B cell (primary cell): ENCODE data around the gene ELL3. TPM values are rescaled to one million over a fixed set of nuclear protein-coding genes. Genes with fewer than 3 reads are reported as not detected.
"Not testable (repeated sequence)": the region's sequence is repeated elsewhere in the genome, so short reads cannot be mapped to it uniquely, and the experiment has no call there.

Source experiments
- ATAC-seq: fragments of 200-7000 bp; cut with Tn5 transposase; one replicate; pipeline ENCODE4 v1.10.0; 2021; ENCODE audit warnings: low read depth, mild to moderate bottlenecking, moderate number of reproducible peaks, moderate library complexity
- CTCF ChIA-PET: fragments of 350-600 bp; sonication (Branson Sonifier 250); formaldehyde crosslinking; loops from one replicate; lab custom pipeline; 2021; ENCODE audit warnings: antibody characterized with exemption, inconsistent platforms; lab: Charles Lee
- POLR2A ChIA-PET: fragments of 350-600 bp; sonication (Branson Sonifier 250); formaldehyde crosslinking; loops from one replicate; lab custom pipeline; 2021; ENCODE audit warnings: antibody characterized with exemption; lab: Charles Lee
- DNase-seq: peaks from one replicate; pipeline ENCODE4 v3.0.0; 2013
- H2AFZ ChIP-seq: 2 replicates; pipeline ENCODE4 v1.6.1; 2012; ENCODE audit warnings: mild to moderate bottlenecking, low read depth, low read length; ENCODE audit not compliant: insufficient read depth, poor library complexity, severe bottlenecking
- H3K27ac ChIP-seq, 2 donors: 1 replicate in 1 of 2; 2 replicates in 1 of 2; pipeline ENCODE4 v1.5.1; 2012 to 2013; ENCODE audit warnings: low read length in 2 of 2, mild to moderate bottlenecking in 2 of 2, moderate library complexity in 1 of 2
- H3K27me3 ChIP-seq, 4 experiments: fragments of 200-600 bp in 1 of 4; sonication (generic) in 1 of 4; replicated peaks in 1 of 4; 1 replicate in 2 of 4; 2 replicates in 2 of 4; pipeline versions ENCODE4 v1.6.1 to v1.7.0; 2013 to 2016; ENCODE audit warnings: low read length in 3 of 4, mild to moderate bottlenecking in 2 of 4, mixed read lengths in 1 of 4, moderate library complexity in 1 of 4; ENCODE audit not compliant: insufficient read depth in 4 of 4, control insufficient read depth in 3 of 4; ENCODE audit errors: control extremely low read depth in 1 of 4
- H3K36me3 ChIP-seq, 2 experiments: replicated peaks in 1 of 2; 1 replicate in 1 of 2; 2 replicates in 1 of 2; pipeline versions ENCODE4 v1.6.1 to v1.7.1; 2013; ENCODE audit warnings: low read length in 1 of 2; ENCODE audit not compliant: insufficient read depth in 2 of 2, control insufficient read depth in 1 of 2; ENCODE audit errors: control extremely low read depth in 1 of 2, extremely low read depth in 1 of 2
- H3K4me1 ChIP-seq, 2 donors: fragments of 200-600 bp in 1 of 2; sonication (generic) in 1 of 2; 1 replicate in 1 of 2; 2 replicates in 1 of 2; pipeline versions ENCODE4 v1.5.1 to v1.6.1; 2013 to 2017; ENCODE audit warnings: low read length in 2 of 2; ENCODE audit not compliant: control insufficient read depth in 2 of 2, insufficient read depth in 2 of 2
- H3K4me2 ChIP-seq: replicated peaks from 2 replicates; pipeline ENCODE3; 2012; ENCODE audit warnings: mild to moderate bottlenecking, low read depth, low read length; ENCODE audit not compliant: poor library complexity, severe bottlenecking
- H3K4me3 ChIP-seq, 5 experiments: fragments of 200-600 bp in 1 of 5; sonication (generic) in 1 of 5; 1 replicate in 3 of 5; 2 replicates in 2 of 5; pipeline versions ENCODE4 v1.5.1 to v1.7.0; 2011 to 2016; ENCODE audit warnings: low read length in 4 of 5, mild to moderate bottlenecking in 4 of 5, low read depth in 2 of 5, control low read depth in 1 of 5, moderate library complexity in 1 of 5; ENCODE audit not compliant: insufficient read depth in 1 of 5; ENCODE audit errors: control extremely low read depth in 1 of 5, extremely low read depth in 1 of 5
- H3K79me2 ChIP-seq: fragments of 200-600 bp; sonication (generic); one replicate; pipeline ENCODE4 v1.6.0; 2016; ENCODE audit warnings: low read length; ENCODE audit not compliant: control insufficient read depth, insufficient read depth
- H3K9ac ChIP-seq: fragments of 200-600 bp; sonication (generic); 2 replicates; pipeline ENCODE4 v1.6.1; 2017; ENCODE audit warnings: mild to moderate bottlenecking, low read length, moderate library complexity
- H3K9me3 ChIP-seq, 3 donors: one replicate each; pipeline versions ENCODE4 v1.6.1 to v1.7.1; 2013; ENCODE audit warnings: low read length in 2 of 3; ENCODE audit not compliant: control insufficient read depth in 2 of 3, insufficient read depth in 1 of 3; ENCODE audit errors: control extremely low read depth in 1 of 3
- H4K20me1 ChIP-seq: 2 replicates; pipeline ENCODE4 v1.6.0; 2012; ENCODE audit warnings: mild to moderate bottlenecking, low read length; ENCODE audit not compliant: insufficient read depth, control insufficient read depth, poor library complexity, severe bottlenecking
- H3K27ac Mint-ChIP-seq: one replicate; pipeline ENCODE4 v1.8.0; 2021; ENCODE audit warnings: mixed read lengths
- H3K27me3 Mint-ChIP-seq: one replicate; pipeline ENCODE4 v1.8.0; 2021; ENCODE audit warnings: mixed read lengths
- H3K4me1 Mint-ChIP-seq: one replicate; pipeline ENCODE4 v1.8.0; 2021; ENCODE audit warnings: mixed read lengths
- H3K4me3 Mint-ChIP-seq: one replicate; pipeline ENCODE4 v1.8.0; 2021; ENCODE audit warnings: mixed read lengths
- H3K9me3 Mint-ChIP-seq: one replicate; pipeline ENCODE4 v1.8.0; 2022; ENCODE audit warnings: mixed read lengths; ENCODE audit not compliant: insufficient read depth
- EZH2 ChIP-seq: IDR thresholded peaks from 2 replicates; pipeline ENCODE4 v1.6.1; 2012; ENCODE audit warnings: borderline replicate concordance, low read depth, mild to moderate bottlenecking, moderate library complexity, low read length; ENCODE audit not compliant: insufficient read depth, poor library complexity, severe bottlenecking
- WGBS: methylation state at CpG from one replicate; pipeline ENCODE4 v1.1.5; 2013; ENCODE audit warnings: missing lambda C conversion rate; ENCODE audit not compliant: insufficient coverage; 5-methylcytosine and 5-hydroxymethylcytosine counted together
- intact Hi-C: fragments of 100-400 bp; cut with micrococcal nuclease; formaldehyde crosslinking; loops from one replicate; pipeline ENCODE4 v1.10.0; 2022
- polyA plus RNA-seq: library from polyadenylated mRNA; depleted of rRNA; stranded (reverse); fragments of >200 nt; gene quantifications from 2 replicates; pipeline ENCODE4 v1.2.3, GENCODE V29; 2012
- total RNA-seq, 2 donors: library from RNA; stranded (reverse); fragments of 120-200 nt in 1 of 2; gene quantifications; 1 replicate in 1 of 2; 2 replicates in 1 of 2; pipeline versions ENCODE4 v1.2.3 to v1.2.4, GENCODE V29; 2013 to 2022
- TF ChIP-seq, protein P1 (sequence below): fragments of 200-600 bp; IDR thresholded peaks from one replicate; pipeline ENCODE4 v1.8.0; 2022; ENCODE audit warnings: antibody characterized with exemption, mild to moderate bottlenecking

The ELL3 gene
- total and polyA plus RNA-seq, 2 donors (not counting 1 experiment from before 2014, with no cell fraction given): 22.0 to 88.8 TPM

DNA sequence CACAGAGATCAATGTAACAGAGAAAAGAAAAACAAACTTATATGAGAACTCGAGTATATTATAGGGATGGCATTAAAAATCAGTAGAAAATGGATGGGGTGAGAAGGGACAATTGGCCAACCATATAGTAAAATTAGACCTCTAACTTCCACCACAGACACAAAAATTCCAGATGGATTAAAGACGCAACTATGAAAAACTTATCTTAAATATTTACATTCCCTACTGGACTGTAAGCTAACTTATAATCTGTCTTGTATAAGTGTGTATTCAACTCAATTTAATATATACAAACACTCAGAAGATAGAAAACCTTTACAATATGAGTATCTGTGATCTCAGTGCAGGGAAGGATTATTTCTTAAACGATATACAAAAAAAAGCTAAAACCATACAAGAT, 44.7 kb upstream of the ELL3 start:
- Mint-ChIP-seq H3K4me3 (no peak overlapping the region), H3K4me1 (peaks cover 33% of the 10 kb centered on the region), H3K9me3 (no peaks in the 10 kb centered on the region), H3K27me3 (no peaks in the 10 kb centered on the region), H3K27ac (no peak overlapping the region)
- Histone ChIP-seq H3K4me3 (no peak overlapping the region), H3K79me2 (peaks cover 84% of the 10 kb centered on the region), H3K27ac (no peak overlapping the region), H3K9ac (no peak overlapping the region), H3K36me3 (peaks cover 1 to 16% of the 10 kb centered on the region in 2 experiments), H3K4me2 (no peak overlapping the region), H3K4me1 (peaks cover 13 to 27% of the 10 kb centered on the region in 2 donors), H3K9me3 (no peaks in the 10 kb centered on the region), H3K27me3 (no peaks in the 10 kb centered on the region), H2AFZ (no peak overlapping the region), H4K20me1 (peaks cover 26% of the 10 kb centered on the region)
- no peak for ATAC-seq
- POLR2A ChIA-PET: interaction anchor here (1.4 kb wide), 1 partner anchor 30 kb away, joined by 3 read pairs; no protein-coding TSS in a partner anchor
- DNase-seq: no peak
- CTCF ChIA-PET: no interaction called here
- intact Hi-C loops: no loop called here
- TF ChIP-seq EZH2: no peak
- TF ChIP-seq, protein P1, sequence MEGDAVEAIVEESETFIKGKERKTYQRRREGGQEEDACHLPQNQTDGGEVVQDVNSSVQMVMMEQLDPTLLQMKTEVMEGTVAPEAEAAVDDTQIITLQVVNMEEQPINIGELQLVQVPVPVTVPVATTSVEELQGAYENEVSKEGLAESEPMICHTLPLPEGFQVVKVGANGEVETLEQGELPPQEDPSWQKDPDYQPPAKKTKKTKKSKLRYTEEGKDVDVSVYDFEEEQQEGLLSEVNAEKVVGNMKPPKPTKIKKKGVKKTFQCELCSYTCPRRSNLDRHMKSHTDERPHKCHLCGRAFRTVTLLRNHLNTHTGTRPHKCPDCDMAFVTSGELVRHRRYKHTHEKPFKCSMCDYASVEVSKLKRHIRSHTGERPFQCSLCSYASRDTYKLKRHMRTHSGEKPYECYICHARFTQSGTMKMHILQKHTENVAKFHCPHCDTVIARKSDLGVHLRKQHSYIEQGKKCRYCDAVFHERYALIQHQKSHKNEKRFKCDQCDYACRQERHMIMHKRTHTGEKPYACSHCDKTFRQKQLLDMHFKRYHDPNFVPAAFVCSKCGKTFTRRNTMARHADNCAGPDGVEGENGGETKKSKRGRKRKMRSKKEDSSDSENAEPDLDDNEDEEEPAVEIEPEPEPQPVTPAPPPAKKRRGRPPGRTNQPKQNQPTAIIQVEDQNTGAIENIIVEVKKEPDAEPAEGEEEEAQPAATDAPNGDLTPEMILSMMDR: no peak
- WGBS: no CpG with 5 or more reads among the region's 3 CpGs

DNA sequence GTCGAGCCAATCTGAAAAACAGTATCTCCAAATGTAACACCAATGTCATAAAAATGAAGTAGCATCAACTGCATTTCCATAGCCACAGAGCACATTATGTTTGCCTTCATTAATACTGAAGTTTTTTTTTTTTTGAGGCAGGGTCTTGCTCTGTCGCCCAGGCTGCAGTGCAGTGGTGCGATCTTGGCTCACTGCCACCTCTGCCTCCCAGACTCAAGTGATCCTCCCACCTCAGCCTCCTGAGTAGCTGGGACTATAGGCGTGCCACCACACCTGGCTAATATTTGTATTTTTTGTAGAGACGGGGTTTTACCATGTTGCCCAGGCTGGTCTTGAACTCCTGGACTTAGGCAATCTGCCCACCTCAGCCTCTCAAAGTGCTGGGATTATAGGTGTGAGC, 38.3 kb upstream of the ELL3 start:
- DNase-seq, intact Hi-C loops, H3K9ac ChIP-seq, H3K9me3 ChIP-seq, H3K9me3 Mint-ChIP-seq, H3K27ac ChIP-seq, H3K4me1 ChIP-seq, H3K4me1 Mint-ChIP-seq, H3K4me3 ChIP-seq, CTCF ChIA-PET, H3K4me2 ChIP-seq, H2AFZ ChIP-seq, ATAC-seq, H3K27ac Mint-ChIP-seq, H3K27me3 Mint-ChIP-seq, H3K27me3 ChIP-seq, H3K4me3 Mint-ChIP-seq, POLR2A ChIA-PET: not testable (repeated sequence)
- 100% methylated on average over 4 of the region's 5 CpGs for WGBS
- H4K20me1 ChIP-seq: peaks cover 22% of the 10 kb centered on the region
- H3K36me3 ChIP-seq: peaks cover 8 to 64% of the 10 kb centered on the region in 2 experiments
- peaks cover 28% of the 10 kb centered on the region for H3K79me2 ChIP-seq
